Uterus (tissue), 2 donors: ENCODE results near the gene CDK10.

Source experiments
- POLR2A ChIP-seq, 2 donors: fragments of 450-650 bp; IDR thresholded peaks; one replicate each; pipeline ENCODE4 v1.6.1; 2016; ENCODE audit warnings: antibody characterized with exemption in 2 of 2, mild to moderate bottlenecking in 1 of 2, moderate library complexity in 1 of 2
- TF ChIP-seq, protein P1 (sequence below), 4 experiments: fragments of 200-600 bp in 2 of 4; fragments of 450-650 bp in 2 of 4; sonication (generic) in 2 of 4; IDR thresholded peaks; one replicate each; pipeline ENCODE4 v1.5.1; 2016 to 2019; ENCODE audit warnings: antibody characterized with exemption in 4 of 4, mild to moderate bottlenecking in 2 of 4, moderate library complexity in 1 of 4

DNA sequence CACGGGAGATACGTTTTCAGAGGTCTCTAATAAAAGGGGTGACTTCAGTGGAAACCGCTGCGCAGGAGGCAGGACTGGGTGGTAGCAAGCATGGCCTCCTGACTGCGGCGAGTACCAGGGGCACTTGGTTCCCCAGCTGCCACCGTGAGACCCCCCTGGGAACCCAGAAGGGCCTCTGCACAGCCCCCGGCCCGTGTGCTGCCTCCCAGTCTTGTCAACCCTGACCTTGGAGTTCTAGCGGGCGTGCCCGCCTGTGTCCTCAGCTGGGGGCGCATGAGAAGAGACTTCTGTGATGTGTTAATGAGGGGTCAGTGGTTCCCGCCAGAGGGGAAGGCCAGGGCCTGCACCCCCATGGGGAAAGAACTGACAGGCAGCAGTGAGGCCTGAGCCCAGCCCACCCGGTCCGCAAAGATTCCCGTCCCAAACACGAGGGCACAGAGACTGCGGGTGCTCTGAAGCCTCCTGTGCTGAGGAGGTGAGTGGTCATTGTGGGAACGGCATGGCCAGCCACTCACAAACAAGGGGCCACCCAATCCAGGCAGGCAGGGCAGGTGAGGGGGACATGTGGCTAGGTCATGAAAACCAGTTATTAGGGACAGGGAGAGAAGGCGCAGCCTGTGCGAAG, 44.2 kb downstream of the CDK10 start:
- TF ChIP-seq POLR2A (IDR thresholded peaks at IDR 0.05): no peak
- TF ChIP-seq, protein P1, sequence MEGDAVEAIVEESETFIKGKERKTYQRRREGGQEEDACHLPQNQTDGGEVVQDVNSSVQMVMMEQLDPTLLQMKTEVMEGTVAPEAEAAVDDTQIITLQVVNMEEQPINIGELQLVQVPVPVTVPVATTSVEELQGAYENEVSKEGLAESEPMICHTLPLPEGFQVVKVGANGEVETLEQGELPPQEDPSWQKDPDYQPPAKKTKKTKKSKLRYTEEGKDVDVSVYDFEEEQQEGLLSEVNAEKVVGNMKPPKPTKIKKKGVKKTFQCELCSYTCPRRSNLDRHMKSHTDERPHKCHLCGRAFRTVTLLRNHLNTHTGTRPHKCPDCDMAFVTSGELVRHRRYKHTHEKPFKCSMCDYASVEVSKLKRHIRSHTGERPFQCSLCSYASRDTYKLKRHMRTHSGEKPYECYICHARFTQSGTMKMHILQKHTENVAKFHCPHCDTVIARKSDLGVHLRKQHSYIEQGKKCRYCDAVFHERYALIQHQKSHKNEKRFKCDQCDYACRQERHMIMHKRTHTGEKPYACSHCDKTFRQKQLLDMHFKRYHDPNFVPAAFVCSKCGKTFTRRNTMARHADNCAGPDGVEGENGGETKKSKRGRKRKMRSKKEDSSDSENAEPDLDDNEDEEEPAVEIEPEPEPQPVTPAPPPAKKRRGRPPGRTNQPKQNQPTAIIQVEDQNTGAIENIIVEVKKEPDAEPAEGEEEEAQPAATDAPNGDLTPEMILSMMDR (IDR thresholded peaks at IDR 0.05): no peak
